Stimulated activated naive CD8-positive, alpha-beta T cell treated with anti-CD3 and anti-CD28 coated beads, Interleukin-15, Interleukin-2, amounts not matched to agents 100 ng/mL and 50 ng/mL, for 24 hours (primary cell): Measurements from ENCODE around the gene CPOX.
A peak's percentile ranks its signal among the peaks of the same experiment; 100 is the strongest.

ENCODE experiments used
- H3K27ac Mint-ChIP-seq: one replicate; pipeline ENCODE4 v1.8.0; 2021; ENCODE audit warnings: mild to moderate bottlenecking, mixed read lengths
- H3K27me3 Mint-ChIP-seq: one replicate; pipeline ENCODE4 v1.8.0; 2021; ENCODE audit warnings: mixed read lengths
- H3K36me3 Mint-ChIP-seq: one replicate; pipeline ENCODE4 v1.8.0; 2021; ENCODE audit warnings: low read depth, mixed read lengths
- H3K4me1 Mint-ChIP-seq: one replicate; pipeline ENCODE4 v1.8.0; 2021; ENCODE audit warnings: low read depth, mixed read lengths
- H3K4me3 Mint-ChIP-seq: one replicate; pipeline ENCODE4 v1.8.0; 2021; ENCODE audit warnings: mild to moderate bottlenecking, mixed read lengths
- H3K9me3 Mint-ChIP-seq: one replicate; pipeline ENCODE4 v1.8.0; 2021; ENCODE audit warnings: mixed read lengths

CPOX gene

DNA sequence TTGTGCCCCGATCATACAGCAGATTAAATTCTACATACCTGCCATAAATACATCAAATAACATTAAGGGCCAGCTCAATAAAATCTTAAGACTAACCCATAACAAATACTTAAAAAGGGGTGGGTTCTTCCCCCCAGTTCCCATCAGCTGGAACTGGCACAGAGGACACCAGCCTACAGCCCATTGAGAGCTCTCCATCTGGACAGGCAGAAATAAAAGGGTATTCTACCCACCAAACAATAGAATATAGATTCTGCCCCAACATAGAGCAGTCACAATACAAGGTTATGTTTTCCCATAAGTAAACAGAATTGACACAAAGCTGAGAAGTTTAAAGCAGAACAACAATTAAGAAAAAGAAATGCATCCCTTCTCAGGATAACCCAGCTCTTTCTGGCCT lies 11.9 kb downstream of the CPOX start:
- H3K27ac Mint-ChIP-seq, result peak overlapping the region; percentile 31
- H3K4me1 Mint-ChIP-seq, result peaks cover 22% of the 10 kb centered on the region
- no peaks in the 10 kb centered on the region for H3K27me3 Mint-ChIP-seq
- H3K4me3 Mint-ChIP-seq, result no peak overlapping the region
- no peaks in the 10 kb centered on the region for H3K9me3 Mint-ChIP-seq
- peaks cover 78% of the 10 kb centered on the region for H3K36me3 Mint-ChIP-seq

- Mint-ChIP-seq H3K27me3 (no peaks in the 10 kb centered on the region), H3K27ac (peak overlapping the region; percentile 31), H3K9me3 (no peaks in the 10 kb centered on the region), H3K4me3 (no peak overlapping the region), H3K36me3 (peaks cover 77% of the 10 kb centered on the region), H3K4me1 (peaks cover 22% of the 10 kb centered on the region)
Measured at GRCh38 chr3:98580401-98581386, 12.7 kb downstream of the CPOX start.

GRCh38 chr3:98577178-98577895 lies 16.1 kb downstream of the CPOX start:
- no peak overlapping the region for H3K4me3 Mint-ChIP-seq
- no peaks in the 10 kb centered on the region for H3K9me3 Mint-ChIP-seq
- H3K4me1 Mint-ChIP-seq, result peaks cover 41% of the 10 kb centered on the region
- H3K27ac Mint-ChIP-seq, result peak overlapping the region; percentile 11
- H3K27me3 Mint-ChIP-seq, result no peaks in the 10 kb centered on the region
- H3K36me3 Mint-ChIP-seq, result peaks cover 56% of the 10 kb centered on the region

DNA sequence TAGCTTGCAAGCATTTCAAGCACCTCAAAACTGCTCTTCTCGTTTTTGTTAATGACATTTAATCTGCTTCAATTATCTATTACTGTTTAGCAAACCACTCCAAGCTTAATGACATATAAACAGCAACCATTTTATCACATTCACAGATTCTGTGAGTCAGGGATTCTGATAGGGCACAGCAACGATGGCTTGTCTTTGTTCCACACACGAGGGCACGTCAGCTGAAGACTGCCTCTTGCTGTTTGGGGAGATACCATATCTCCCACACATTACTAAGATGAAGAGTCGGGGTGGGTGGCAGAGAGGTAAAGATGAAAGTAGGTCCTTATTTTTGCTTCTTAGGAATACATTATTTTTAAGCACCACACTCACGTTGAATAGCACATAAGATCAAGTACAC lies 19.3 kb downstream of the CPOX start:
- H3K4me1 Mint-ChIP-seq, result peaks cover 45% of the 10 kb centered on the region
- H3K4me3 Mint-ChIP-seq, result no peak overlapping the region
- H3K36me3 Mint-ChIP-seq, result peaks cover 37% of the 10 kb centered on the region
- peak overlapping the region; percentile 36 for H3K27ac Mint-ChIP-seq
- H3K27me3 Mint-ChIP-seq, result no peaks in the 10 kb centered on the region
- no peaks in the 10 kb centered on the region for H3K9me3 Mint-ChIP-seq

GRCh38 chr3:98573181-98573728 lies 20.2 kb downstream of the CPOX start:
- Mint-ChIP-seq H3K36me3 (peaks cover 30% of the 10 kb centered on the region), H3K9me3 (no peaks in the 10 kb centered on the region), H3K27ac (peak overlapping the region; percentile 60), H3K27me3 (no peaks in the 10 kb centered on the region), H3K4me1 (peaks cover 48% of the 10 kb centered on the region), H3K4me3 (no peak overlapping the region)

DNA sequence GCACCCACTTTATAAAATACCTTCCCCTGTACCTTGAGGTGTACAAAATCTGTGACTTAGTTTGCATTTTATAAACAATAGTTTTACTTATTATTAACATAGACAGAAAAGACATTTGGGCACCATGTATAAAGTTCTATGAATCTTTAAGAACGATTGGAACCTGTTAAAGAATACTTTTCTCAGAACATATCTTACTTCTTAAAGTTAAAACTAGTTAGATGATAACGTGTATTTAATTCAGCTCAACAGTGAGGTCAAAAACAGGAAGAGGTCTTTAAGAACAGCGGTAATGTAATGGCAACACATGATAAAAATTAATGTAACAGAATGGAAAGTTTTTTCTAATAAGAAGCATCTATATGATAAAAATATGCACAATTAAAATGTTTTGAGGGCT lies 25.0 kb downstream of the CPOX start:
- Mint-ChIP-seq H3K4me3 (no peak overlapping the region), H3K27ac (no peak overlapping the region), H3K4me1 (peaks cover 68% of the 10 kb centered on the region), H3K27me3 (no peaks in the 10 kb centered on the region), H3K36me3 (peaks cover 4% of the 10 kb centered on the region), H3K9me3 (no peaks in the 10 kb centered on the region)

DNA sequence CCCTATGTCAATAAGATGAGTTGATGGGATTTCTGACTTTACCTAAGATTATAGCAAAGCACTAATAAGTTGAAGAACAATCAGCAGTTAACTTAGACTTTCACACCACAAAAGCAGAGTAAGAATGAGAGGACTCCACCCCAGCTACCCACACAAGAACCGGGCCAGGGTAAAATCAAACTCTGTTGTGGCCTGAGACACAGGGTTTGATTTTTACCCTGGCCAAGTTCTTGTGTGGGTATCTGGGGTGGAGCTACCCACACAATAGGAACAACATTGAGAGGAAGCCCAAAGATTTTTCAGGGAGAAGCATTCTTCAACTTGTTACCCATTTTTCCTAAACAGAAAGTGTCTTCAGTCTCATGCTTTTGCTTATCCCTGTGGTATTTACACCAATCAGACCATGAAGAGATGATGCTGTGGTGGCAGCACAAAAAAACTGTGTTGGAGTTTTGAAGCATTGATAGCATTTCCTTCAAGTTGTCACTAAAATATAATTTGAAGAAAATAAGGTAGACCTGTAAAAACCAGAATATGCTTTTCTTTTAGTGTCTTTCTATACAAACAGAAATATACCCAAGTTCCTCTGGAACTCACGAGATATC lies 25.6 kb downstream of the CPOX start:
- H3K36me3 Mint-ChIP-seq, result peaks cover 4% of the 10 kb centered on the region
- H3K4me3 Mint-ChIP-seq, result peak overlapping the region; percentile 47
- H3K9me3 Mint-ChIP-seq, result no peaks in the 10 kb centered on the region
- H3K4me1 Mint-ChIP-seq, result peaks cover 68% of the 10 kb centered on the region
- H3K27ac Mint-ChIP-seq, result peak overlapping the region; percentile 45
- H3K27me3 Mint-ChIP-seq, result no peaks in the 10 kb centered on the region

DNA sequence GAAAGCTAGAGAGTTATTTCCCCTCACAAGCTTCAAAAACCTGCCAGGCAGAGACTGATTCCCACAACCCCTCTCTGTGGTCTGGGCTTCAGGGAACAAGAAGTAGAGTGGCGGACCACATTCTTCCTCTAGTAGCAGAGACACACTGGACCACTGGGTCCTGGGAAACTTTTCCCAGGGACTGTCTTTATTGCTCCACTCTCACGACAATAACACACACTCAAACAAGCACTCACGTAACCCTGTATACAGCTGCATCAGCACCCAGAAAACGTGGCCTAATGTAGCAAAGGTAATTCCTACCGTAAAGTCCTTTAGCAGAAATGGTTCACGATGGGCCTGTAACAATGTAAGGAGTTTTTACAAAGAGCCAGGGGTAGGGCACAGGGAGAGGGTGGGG lies 27.6 kb downstream of the CPOX start:
- Mint-ChIP-seq H3K9me3 (no peaks in the 10 kb centered on the region), H3K4me3 (no peak overlapping the region), H3K27me3 (no peaks in the 10 kb centered on the region), H3K27ac (peak overlapping the region; percentile 72), H3K4me1 (peaks cover 75% of the 10 kb centered on the region), H3K36me3 (peaks cover 4% of the 10 kb centered on the region)

DNA sequence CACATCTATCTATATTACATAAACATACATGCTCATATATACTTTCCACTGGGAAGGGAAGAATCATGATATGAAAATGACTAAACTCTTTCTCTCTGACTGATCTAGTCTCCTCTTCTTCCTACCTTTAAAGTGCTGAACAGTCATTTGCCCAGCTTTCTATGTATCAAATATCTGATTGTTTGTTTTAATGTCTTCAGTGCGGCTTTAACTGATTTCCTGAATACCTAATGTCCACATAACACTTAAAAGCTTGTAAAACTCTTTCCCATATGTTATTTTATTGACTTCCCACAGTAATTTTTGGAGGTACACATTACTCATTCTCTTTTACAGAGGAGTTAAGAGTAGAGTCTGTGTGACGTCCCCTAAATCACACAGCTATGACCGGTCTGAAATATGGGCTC lies 28.2 kb downstream of the CPOX start:
- H3K27ac Mint-ChIP-seq, result peak overlapping the region; percentile 72
- H3K27me3 Mint-ChIP-seq, result no peaks in the 10 kb centered on the region

GRCh38 chr3:98564282-98565005 lies 29.0 kb downstream of the CPOX start:
- Mint-ChIP-seq H3K36me3 (peaks cover 4% of the 10 kb centered on the region), H3K4me1 (peaks cover 80% of the 10 kb centered on the region), H3K9me3 (no peaks in the 10 kb centered on the region), H3K27ac (peak overlapping the region; percentile 94), H3K27me3 (no peaks in the 10 kb centered on the region), H3K4me3 (peak overlapping the region; percentile 72)

More for the DNA sequence above, 28.2 kb downstream of the CPOX start:
- Mint-ChIP-seq H3K4me3 (peak overlapping the region; percentile 17), H3K4me1 (peaks cover 79% of the 10 kb centered on the region), H3K9me3 (no peaks in the 10 kb centered on the region), H3K36me3 (peaks cover 4% of the 10 kb centered on the region)

- peaks cover 87% of the 10 kb centered on the region for H3K4me1 Mint-ChIP-seq
- no peaks in the 10 kb centered on the region for H3K27me3 Mint-ChIP-seq
- H3K4me3 Mint-ChIP-seq, result peak overlapping the region; percentile 45
- H3K27ac Mint-ChIP-seq, result peak overlapping the region; percentile 94
- H3K9me3 Mint-ChIP-seq, result no peaks in the 10 kb centered on the region
- H3K36me3 Mint-ChIP-seq, result no peaks in the 10 kb centered on the region
Measured at GRCh38 chr3:98563661-98564281, 29.6 kb downstream of the CPOX start.

DNA sequence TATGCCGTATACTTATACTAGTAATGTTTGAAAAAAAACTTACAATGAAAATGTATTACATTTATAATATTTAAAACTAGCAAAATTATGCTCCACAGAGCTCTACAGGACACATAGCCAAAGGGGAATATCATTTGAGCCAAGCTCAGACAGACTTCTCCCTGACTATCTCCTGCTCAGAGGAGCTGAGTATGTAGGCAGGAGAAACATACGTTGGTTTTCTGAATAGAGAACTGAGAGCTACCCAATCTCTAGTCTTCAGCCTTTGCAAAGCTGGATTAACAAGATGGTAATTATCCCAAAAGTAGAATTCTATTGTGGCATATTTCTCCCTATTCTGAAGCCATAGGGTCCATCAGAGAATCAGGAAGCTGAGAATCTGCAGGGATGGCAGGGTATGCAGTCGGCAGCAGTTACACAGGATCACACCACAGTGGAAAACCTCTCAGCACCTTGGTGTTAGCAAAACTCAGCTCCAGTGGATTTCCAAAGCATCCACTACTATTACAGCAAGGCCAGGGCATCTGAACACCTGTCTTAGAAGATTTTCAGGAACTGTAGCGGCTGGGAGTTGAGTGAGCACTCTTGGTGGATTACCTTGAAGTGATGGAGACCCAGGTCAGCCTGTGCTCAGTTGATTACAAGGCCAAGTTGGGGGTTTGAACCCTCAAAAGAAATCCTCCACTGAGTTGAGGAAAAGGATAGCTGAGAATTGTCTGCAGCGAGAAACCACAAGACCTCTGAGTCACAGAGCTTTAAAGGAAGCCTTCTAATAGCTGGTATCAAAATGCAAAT lies 31.5 kb downstream of the CPOX start:
- Mint-ChIP-seq H3K36me3 (no peaks in the 10 kb centered on the region), H3K9me3 (no peaks in the 10 kb centered on the region), H3K27me3 (no peaks in the 10 kb centered on the region), H3K27ac (peak overlapping the region; percentile 45), H3K4me1 (peaks cover 90% of the 10 kb centered on the region), H3K4me3 (peak overlapping the region; percentile 32)

GRCh38 chr3:98560911-98561310 lies 32.5 kb downstream of the CPOX start:
- Mint-ChIP-seq H3K4me3 (peak overlapping the region; percentile 18), H3K9me3 (no peaks in the 10 kb centered on the region), H3K36me3 (peaks cover 2% of the 10 kb centered on the region), H3K4me1 (peaks cover 90% of the 10 kb centered on the region), H3K27ac (peak overlapping the region; percentile 62), H3K27me3 (no peaks in the 10 kb centered on the region)
